Measurements from ENCODE around the gene ZNF12. TPM values are rescaled to one million over a fixed set of nuclear protein-coding genes. Genes with fewer than 3 reads are reported as not detected.

ZNF12 gene
- total and polyA plus RNA-seq, 5 donors from 2014 or later, result 17.8 to 27.6 (median 26.9) TPM

DNA sequence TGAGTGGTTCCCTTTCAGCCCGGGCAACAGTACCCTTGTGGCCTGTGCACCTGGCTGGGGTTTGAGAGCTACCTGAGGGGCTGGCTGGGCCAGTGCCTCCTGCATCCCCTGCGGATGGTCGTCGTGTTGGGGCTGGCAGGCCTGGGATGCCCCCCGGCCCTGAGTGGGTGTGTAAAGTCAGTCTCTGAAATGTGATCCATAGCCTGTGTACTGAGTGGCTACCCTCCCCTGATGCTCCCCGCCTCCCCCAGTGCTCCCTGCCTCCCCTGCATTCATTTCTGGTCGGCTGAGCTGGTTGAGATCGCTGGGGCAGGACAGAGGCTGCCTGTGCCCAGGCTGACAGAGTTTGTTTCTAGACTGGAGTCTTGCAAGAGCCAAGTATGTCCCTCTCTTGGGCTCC lies 60.3 kb downstream of the ZNF12 start:
- peaks cover 19% of the 10 kb centered on the region for H3K36me3 Mint-ChIP-seq
- H3K27ac ChIP-seq (ENCODE audit: insufficient read depth, low read length, poor library complexity, severe bottlenecking), result no peak overlapping the region
- H3K9me3 ChIP-seq (ENCODE audit: control insufficient read depth in 2 of 2, low read length in 2 of 2), result no peaks in the 10 kb centered on the region
- H3K4me3 Mint-ChIP-seq, result no peak overlapping the region
- H3K9me3 Mint-ChIP-seq, result peaks cover 0 to 5% (median 0%) of the 10 kb centered on the region in 7 donors
- peaks cover 0 to 5% (median 4%) of the 10 kb centered on the region in 4 donors for H3K4me1 Mint-ChIP-seq
- H3K4me1 ChIP-seq (ENCODE audit: control insufficient read depth, insufficient read depth, low read length, poor library complexity, severe bottlenecking), result no peaks in the 10 kb centered on the region
- no peak overlapping the region for H3K4me3 ChIP-seq (ENCODE audit: low read depth, low read length)
- H3K27me3 ChIP-seq (ENCODE audit: control insufficient read depth, insufficient read depth, low read length), result no peaks in the 10 kb centered on the region
- no peaks in the 10 kb centered on the region for H3K27me3 Mint-ChIP-seq
- H3K27ac Mint-ChIP-seq, result no peak overlapping the region
- DNase-seq (no peak), ATAC-seq (ENCODE audit: low read depth in 2 of 2) (no peak)
- H3K36me3 ChIP-seq (ENCODE audit: control insufficient read depth, insufficient read depth, low read length), result peaks cover 70% of the 10 kb centered on the region

DNA sequence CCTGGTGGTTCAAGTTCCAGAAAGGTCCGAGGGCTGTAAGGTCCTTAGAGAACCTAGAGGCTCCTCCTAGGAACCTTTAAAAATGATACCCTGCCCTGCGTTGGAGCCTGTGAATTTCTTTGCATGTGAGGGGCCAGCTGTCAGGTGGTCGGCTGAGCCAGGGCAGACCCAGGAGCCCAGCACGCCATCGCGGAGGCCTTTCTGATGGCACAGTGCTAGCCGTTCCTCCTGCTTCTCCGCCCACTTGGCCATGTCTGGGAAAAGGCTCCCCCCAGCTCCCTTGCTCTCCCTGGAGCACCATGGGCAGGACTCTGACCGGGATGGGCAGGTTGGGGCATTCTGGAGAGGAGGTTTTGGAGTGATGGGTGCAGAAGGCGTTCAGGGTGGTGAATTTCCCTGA lies 62.0 kb downstream of the ZNF12 start:
- Histone ChIP-seq H3K27me3 (ENCODE audit: control insufficient read depth, insufficient read depth, low read length) (no peaks in the 10 kb centered on the region), H3K4me1 (ENCODE audit: control insufficient read depth, insufficient read depth, low read length, poor library complexity, severe bottlenecking) (peaks cover 1% of the 10 kb centered on the region), H3K27ac (ENCODE audit: insufficient read depth, low read length, poor library complexity, severe bottlenecking) (no peak overlapping the region), H3K4me3 (ENCODE audit: low read depth, low read length) (no peak overlapping the region), H3K36me3 (ENCODE audit: control insufficient read depth, insufficient read depth, low read length) (peaks cover 70% of the 10 kb centered on the region), H3K9me3 (ENCODE audit: control insufficient read depth in 2 of 2, low read length in 2 of 2) (no peaks in the 10 kb centered on the region)
- H3K36me3 Mint-ChIP-seq, result peaks cover 10% of the 10 kb centered on the region
- peaks cover 0 to 11% (median 9%) of the 10 kb centered on the region in 4 donors for H3K4me1 Mint-ChIP-seq
- ATAC-seq (ENCODE audit: low read depth in 2 of 2) (no peak), DNase-seq (no peak)
- no peaks in the 10 kb centered on the region for H3K27me3 Mint-ChIP-seq
- no peak overlapping the region for H3K27ac Mint-ChIP-seq
- no peaks in the 10 kb centered on the region for H3K9me3 Mint-ChIP-seq
- H3K4me3 Mint-ChIP-seq, result no peak overlapping the region

DNA sequence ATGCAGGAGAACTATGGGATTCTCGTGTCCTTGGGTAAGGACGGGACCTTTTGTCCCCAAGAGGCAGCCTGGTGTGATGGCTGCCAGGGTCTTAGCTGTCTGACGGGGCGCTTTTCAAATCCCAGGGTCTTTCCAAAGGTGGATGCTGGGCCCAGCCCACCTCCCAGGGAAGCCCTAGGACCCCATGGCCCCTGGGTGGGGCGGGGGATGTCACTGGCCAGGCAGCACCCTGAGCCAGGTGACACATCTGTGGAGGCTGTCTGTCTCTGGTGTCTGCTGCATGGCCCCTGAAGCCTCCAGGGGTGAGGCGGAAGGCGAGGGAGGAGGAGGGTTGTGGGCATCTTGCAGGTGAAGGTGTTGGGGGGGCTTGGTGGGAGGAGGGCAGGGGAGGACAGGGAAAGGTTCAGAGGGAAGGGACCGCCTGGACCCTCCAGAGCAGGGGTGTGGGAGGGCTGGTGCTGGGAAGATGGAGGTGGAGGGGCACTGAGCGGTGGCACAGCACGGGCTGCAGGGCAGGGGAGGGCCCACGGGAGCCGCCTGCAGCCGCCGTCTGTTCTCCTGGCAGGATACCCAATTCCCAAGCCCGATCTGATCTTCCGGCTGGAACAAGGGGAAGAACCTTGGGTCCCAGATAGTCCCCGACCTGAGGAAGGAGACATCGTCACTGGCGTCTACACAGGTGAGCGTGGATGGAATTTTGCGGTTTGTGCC lies 62.7 kb downstream of the ZNF12 start:
- Mint-ChIP-seq H3K9me3 (no peaks in the 10 kb centered on the region), H3K4me1 (peaks cover 0 to 17% (median 14%) of the 10 kb centered on the region in 4 donors), H3K27ac (no peak overlapping the region), H3K4me3 (no peak overlapping the region), H3K36me3 (peaks cover 14% of the 10 kb centered on the region), H3K27me3 (no peaks in the 10 kb centered on the region)
- Histone ChIP-seq H3K27me3 (ENCODE audit: control insufficient read depth, insufficient read depth, low read length) (no peaks in the 10 kb centered on the region), H3K4me1 (ENCODE audit: control insufficient read depth, insufficient read depth, low read length, poor library complexity, severe bottlenecking) (peaks cover 7% of the 10 kb centered on the region), H3K27ac (ENCODE audit: insufficient read depth, low read length, poor library complexity, severe bottlenecking) (no peak overlapping the region), H3K4me3 (ENCODE audit: low read depth, low read length) (no peak overlapping the region), H3K36me3 (ENCODE audit: control insufficient read depth, insufficient read depth, low read length) (peaks cover 65% of the 10 kb centered on the region), H3K9me3 (ENCODE audit: control insufficient read depth in 2 of 2, low read length in 2 of 2) (no peaks in the 10 kb centered on the region)
- DNase-seq (no peak), ATAC-seq (ENCODE audit: low read depth in 2 of 2) (no peak)

DNA sequence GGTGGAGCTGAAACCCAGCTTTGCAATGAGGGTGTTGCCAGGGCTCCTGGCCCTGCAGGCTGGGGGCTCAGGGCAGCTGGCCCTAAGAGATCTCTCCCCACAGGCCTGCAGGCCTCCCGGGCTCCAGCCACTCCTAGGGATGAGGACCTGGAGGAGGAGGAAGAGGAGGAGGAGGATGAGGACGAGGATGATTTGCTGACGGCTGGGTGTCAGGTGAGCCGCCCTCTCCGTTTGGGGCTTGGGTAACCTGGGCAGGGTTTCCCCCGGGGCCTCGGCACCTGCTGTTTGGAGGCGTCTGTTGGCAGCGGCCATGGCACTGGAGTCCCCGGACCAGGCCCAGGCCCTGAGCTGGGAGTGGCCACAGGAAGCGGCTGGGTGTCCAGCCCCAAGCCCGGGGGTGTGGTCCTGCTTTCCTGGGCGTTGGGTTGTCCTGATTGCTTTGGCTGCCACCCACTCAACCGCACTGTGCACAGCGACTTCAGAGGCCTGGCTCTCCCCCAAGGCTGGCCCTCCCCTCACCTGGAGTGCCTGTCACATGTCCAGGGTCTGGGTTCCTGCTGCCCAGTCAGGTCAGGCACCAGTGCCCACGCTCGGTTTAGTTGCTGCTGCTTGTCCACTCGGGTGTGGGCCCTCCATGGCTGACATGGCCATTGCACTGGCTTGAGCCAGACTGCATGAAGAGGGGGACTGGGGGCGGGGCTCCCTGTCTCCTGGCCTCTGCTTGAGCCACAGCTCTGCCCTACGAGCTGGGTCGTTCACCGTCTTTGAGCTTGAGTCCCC lies 63.7 kb downstream of the ZNF12 start:
- Histone ChIP-seq H3K27ac (ENCODE audit: insufficient read depth, low read length, poor library complexity, severe bottlenecking) (no peak overlapping the region), H3K36me3 (ENCODE audit: control insufficient read depth, insufficient read depth, low read length) (peaks cover 62% of the 10 kb centered on the region), H3K4me1 (ENCODE audit: control insufficient read depth, insufficient read depth, low read length, poor library complexity, severe bottlenecking) (peaks cover 17% of the 10 kb centered on the region), H3K9me3 (ENCODE audit: control insufficient read depth in 2 of 2, low read length in 2 of 2) (no peaks in the 10 kb centered on the region), H3K27me3 (ENCODE audit: control insufficient read depth, insufficient read depth, low read length) (no peaks in the 10 kb centered on the region), H3K4me3 (ENCODE audit: low read depth, low read length) (no peak overlapping the region)
- Mint-ChIP-seq H3K27me3 (no peaks in the 10 kb centered on the region), H3K4me3 (no peak overlapping the region), H3K36me3 (peaks cover 19% of the 10 kb centered on the region), H3K4me1 (peaks cover 0 to 27% (median 21%) of the 10 kb centered on the region in 4 donors), H3K27ac (no peak overlapping the region), H3K9me3 (no peaks in the 10 kb centered on the region)
- no peak for ATAC-seq (ENCODE audit: low read depth in 2 of 2)
- no peak for DNase-seq

DNA sequence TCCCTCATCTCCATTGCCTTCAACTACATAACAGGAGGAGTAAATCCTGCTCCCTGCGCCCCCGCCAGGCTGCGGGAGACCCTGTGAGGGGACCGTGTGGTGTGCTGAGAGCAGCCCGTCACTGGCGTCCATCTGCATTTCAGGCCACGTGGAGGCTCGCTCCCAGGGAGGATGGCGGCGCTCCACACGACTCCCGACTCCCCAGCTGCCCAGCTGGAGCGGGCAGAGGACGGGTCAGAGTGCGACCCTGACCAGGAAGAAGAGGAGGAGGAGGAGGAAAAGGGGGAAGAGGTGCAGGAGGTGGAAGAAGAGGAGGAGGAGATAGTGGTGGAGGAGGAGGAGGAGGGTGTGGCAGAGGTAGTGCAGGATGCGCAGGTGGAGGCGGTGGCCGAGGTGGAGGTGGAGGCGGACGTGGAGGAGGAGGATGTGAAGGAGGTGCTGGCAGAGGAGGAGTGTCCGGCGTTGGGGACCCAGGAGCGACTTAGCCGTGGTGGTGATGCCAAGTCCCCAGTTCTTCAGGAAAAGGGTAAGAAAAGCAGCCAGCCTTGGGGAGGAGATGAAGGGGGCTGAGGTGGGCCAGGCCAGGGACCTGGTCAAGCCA lies 64.4 kb downstream of the ZNF12 start:
- peaks cover 19% of the 10 kb centered on the region for H3K36me3 Mint-ChIP-seq

DNA sequence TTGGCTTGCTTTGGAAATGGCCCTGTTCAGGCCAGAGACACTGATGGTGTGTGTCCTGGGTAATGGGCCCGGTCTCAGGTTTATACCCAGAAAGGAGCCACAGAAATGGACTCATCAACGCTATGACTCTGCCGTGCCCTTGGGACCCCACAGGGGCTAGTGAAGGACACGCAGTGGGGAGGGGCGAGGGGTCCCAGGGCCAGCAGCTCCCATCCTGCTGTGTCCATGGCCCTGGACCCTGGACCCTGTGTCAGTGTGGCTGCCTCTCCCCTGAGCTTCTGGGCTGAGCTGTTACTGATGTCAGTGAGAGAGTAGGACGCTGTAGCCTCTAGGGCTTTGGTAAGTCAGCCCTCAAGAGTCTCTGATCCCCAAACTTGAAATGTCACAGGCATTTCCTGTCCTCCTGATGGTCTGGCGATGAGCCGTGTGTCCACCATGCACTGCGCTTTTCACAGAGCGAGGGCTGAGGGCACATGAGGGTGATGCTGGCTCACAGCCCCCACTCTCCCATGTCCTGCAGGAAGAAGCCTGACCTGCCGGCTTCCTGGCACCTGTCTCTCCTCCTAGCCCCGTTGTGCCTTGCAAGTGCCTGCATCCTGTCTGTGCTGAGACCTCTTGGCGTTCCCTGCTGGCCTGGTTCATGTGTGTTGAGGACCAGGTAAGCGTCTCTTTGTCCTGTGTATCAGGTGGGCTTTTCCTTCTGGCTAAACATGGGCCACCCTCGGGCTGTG lies 65.3 kb downstream of the ZNF12 start:
- Histone ChIP-seq H3K27ac (ENCODE audit: insufficient read depth, low read length, poor library complexity, severe bottlenecking) (no peak overlapping the region), H3K27me3 (ENCODE audit: control insufficient read depth, insufficient read depth, low read length) (no peaks in the 10 kb centered on the region), H3K4me3 (ENCODE audit: low read depth, low read length) (no peak overlapping the region), H3K4me1 (ENCODE audit: control insufficient read depth, insufficient read depth, low read length, poor library complexity, severe bottlenecking) (peaks cover 23% of the 10 kb centered on the region), H3K9me3 (ENCODE audit: control insufficient read depth in 2 of 2, low read length in 2 of 2) (no peaks in the 10 kb centered on the region), H3K36me3 (ENCODE audit: control insufficient read depth, insufficient read depth, low read length) (peaks cover 48% of the 10 kb centered on the region)
- no peak for DNase-seq
- no peak for ATAC-seq (ENCODE audit: low read depth in 2 of 2)
- Mint-ChIP-seq H3K27me3 (no peaks in the 10 kb centered on the region), H3K36me3 (peaks cover 14% of the 10 kb centered on the region), H3K4me3 (peak overlapping the region in 1 of 4 donors; percentile 59), H3K27ac (peak overlapping the region in 1 of 3 donors; percentile 14), H3K9me3 (no peaks in the 10 kb centered on the region), H3K4me1 (peaks cover 0 to 30% (median 20%) of the 10 kb centered on the region in 4 donors)

More for the DNA sequence above, 64.4 kb downstream of the ZNF12 start:
- Histone ChIP-seq H3K9me3 (ENCODE audit: control insufficient read depth in 2 of 2, low read length in 2 of 2) (no peaks in the 10 kb centered on the region), H3K36me3 (ENCODE audit: control insufficient read depth, insufficient read depth, low read length) (peaks cover 55% of the 10 kb centered on the region), H3K27ac (ENCODE audit: insufficient read depth, low read length, poor library complexity, severe bottlenecking) (no peak overlapping the region), H3K27me3 (ENCODE audit: control insufficient read depth, insufficient read depth, low read length) (no peaks in the 10 kb centered on the region), H3K4me3 (ENCODE audit: low read depth, low read length) (no peak overlapping the region), H3K4me1 (ENCODE audit: control insufficient read depth, insufficient read depth, low read length, poor library complexity, severe bottlenecking) (peaks cover 23% of the 10 kb centered on the region)
- Mint-ChIP-seq H3K9me3 (no peaks in the 10 kb centered on the region), H3K27me3 (no peaks in the 10 kb centered on the region), H3K4me3 (no peak overlapping the region), H3K4me1 (peaks cover 0 to 30% (median 22%) of the 10 kb centered on the region in 4 donors), H3K27ac (peak overlapping the region in 1 of 3 donors; percentile 14)
- no peak for DNase-seq
- ATAC-seq (ENCODE audit: low read depth in 2 of 2), result no peak

DNA sequence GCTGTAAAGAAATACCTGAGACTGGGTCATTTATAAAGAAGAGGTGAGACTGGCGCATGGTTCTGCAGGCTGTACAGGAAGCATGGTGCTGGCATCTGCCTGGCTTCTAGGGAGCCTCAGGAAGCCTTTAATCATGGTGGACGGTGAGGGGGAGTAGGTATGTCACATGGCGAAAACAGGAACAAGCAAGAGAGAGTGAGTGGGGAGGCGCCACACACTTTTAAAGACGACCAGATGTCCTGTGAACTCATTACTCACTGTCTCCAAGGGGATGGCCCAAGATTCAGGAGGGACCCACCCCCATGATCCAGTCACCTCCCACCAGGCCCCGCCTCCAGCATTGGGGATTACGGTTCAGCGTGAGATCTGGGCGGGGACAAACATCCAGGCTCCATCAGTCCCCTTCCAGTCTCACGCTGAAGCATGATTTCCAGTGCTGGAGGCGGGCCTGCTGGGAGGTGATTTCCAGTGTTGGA lies 66.5 kb downstream of the ZNF12 start:
- Mint-ChIP-seq H3K27me3 (no peaks in the 10 kb centered on the region), H3K9me3 (no peaks in the 10 kb centered on the region), H3K36me3 (peaks cover 14% of the 10 kb centered on the region), H3K27ac (peak overlapping the region; percentile 31 to 85 (median 79)), H3K4me3 (peak overlapping the region; percentile 23 to 78 (median 33)), H3K4me1 (peaks cover 0 to 35% (median 20%) of the 10 kb centered on the region in 4 donors)
- Histone ChIP-seq H3K27ac (ENCODE audit: insufficient read depth, low read length, poor library complexity, severe bottlenecking) (no peak overlapping the region), H3K4me3 (ENCODE audit: low read depth, low read length) (no peak overlapping the region), H3K36me3 (ENCODE audit: control insufficient read depth, insufficient read depth, low read length) (peaks cover 43% of the 10 kb centered on the region), H3K4me1 (ENCODE audit: control insufficient read depth, insufficient read depth, low read length, poor library complexity, severe bottlenecking) (peaks cover 23% of the 10 kb centered on the region), H3K9me3 (ENCODE audit: control insufficient read depth in 2 of 2, low read length in 2 of 2) (no peaks in the 10 kb centered on the region), H3K27me3 (ENCODE audit: control insufficient read depth, insufficient read depth, low read length) (no peaks in the 10 kb centered on the region)
- ATAC-seq (ENCODE audit: low read depth in 2 of 2) (no peak), DNase-seq (no peak)

Measured in CD4-positive, CD25-positive, alpha-beta regulatory T cell (primary cell).